Rectal smooth muscle tissue (tissue), 1 donor: ENCODE measurements around the gene GALNT9.

Experiments
- H3K27ac ChIP-seq: one replicate; pipeline ENCODE4 v1.7.0; 2013; ENCODE audit warnings: low read depth, low read length, inconsistent platforms
- H3K27me3 ChIP-seq: one replicate; pipeline ENCODE4 v1.7.0; 2013; ENCODE audit warnings: low read length; ENCODE audit not compliant: control insufficient read depth, insufficient read depth
- H3K36me3 ChIP-seq: one replicate; pipeline ENCODE4 v1.7.0; 2013; ENCODE audit warnings: low read length; ENCODE audit not compliant: control insufficient read depth, insufficient read depth
- H3K4me1 ChIP-seq: one replicate; pipeline ENCODE4 v1.7.0; 2013; ENCODE audit warnings: low read length; ENCODE audit not compliant: control insufficient read depth, insufficient read depth
- H3K4me3 ChIP-seq: one replicate; pipeline ENCODE4 v1.7.0; 2013; ENCODE audit warnings: low read length
- H3K9ac ChIP-seq: one replicate; pipeline ENCODE4 v1.7.0; 2013; ENCODE audit warnings: low read length

Gene GALNT9

DNA sequence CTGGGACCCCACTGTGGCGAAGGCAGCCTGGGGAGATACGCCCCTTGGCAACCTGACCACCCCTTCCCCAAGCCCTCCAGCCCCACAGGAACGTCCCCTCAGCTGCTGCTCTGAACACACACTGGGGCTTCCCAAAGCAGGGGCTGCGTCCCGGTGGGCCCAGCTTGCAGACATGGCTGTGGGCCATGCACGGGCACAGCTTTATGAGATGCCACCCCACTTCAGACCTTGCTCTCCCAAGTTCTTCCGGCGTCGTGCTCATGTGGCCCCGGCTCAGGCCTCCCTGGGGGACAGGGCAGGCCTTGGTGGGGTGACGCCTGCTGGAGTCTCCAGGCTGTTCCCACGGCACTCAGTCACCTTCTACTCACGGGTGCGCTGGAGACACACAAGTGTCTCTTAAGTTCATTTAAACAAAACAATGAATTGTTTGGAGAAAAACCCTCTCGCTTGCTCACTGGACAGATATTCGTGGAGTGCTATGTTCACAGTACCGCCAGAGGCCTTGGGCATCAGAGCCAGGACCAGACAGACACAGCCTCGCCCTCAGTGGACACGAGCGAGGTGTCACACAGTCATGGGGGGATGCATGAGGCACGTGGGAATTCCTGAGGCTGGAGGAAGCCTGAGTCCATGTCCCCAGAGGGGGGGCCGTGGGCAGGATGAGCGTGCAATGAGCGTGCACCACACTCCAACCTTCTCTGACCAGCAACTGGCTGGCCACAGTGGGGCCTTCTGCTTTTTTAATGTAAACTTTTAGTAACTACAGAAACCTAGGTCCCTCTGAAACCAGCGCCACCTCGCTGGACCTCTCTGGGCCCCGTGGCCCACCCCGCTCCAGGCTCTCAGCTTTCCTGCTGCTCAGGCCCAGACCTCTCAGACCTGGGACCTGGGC is 4.3 kb downstream of the GALNT9 start:
- peaks cover 20% of the 10 kb centered on the region for H3K4me1 ChIP-seq
- H3K4me3 ChIP-seq, result no peak overlapping the region
- no peak overlapping the region for H3K9ac ChIP-seq
- peaks cover 6% of the 10 kb centered on the region for H3K27me3 ChIP-seq
- no peaks in the 10 kb centered on the region for H3K36me3 ChIP-seq
- H3K27ac ChIP-seq, result no peak overlapping the region

DNA sequence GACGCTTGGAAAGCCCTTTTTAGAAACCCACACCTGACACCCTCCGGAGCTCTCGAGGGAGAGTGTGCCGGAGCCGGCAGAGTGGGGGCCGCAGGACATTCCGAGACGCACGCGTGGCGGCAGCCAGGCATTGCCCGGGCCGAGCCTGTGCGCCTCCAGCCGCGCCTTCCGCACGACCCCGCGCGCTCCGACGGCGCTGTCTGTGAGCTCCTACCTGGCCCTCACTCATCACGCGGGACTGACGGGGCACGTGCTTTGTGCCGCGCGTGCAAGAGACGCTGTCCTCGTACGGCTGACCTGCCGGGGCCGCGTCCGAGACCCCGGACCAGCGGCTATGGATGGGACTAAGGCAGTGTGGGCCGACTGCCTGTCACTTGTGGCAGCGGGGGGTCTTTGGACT is 5.2 kb downstream of the GALNT9 start:
- Histone ChIP-seq H3K27ac (no peak overlapping the region), H3K27me3 (peaks cover 6% of the 10 kb centered on the region), H3K4me3 (no peak overlapping the region), H3K36me3 (no peaks in the 10 kb centered on the region), H3K4me1 (peaks cover 20% of the 10 kb centered on the region), H3K9ac (no peak overlapping the region)

DNA sequence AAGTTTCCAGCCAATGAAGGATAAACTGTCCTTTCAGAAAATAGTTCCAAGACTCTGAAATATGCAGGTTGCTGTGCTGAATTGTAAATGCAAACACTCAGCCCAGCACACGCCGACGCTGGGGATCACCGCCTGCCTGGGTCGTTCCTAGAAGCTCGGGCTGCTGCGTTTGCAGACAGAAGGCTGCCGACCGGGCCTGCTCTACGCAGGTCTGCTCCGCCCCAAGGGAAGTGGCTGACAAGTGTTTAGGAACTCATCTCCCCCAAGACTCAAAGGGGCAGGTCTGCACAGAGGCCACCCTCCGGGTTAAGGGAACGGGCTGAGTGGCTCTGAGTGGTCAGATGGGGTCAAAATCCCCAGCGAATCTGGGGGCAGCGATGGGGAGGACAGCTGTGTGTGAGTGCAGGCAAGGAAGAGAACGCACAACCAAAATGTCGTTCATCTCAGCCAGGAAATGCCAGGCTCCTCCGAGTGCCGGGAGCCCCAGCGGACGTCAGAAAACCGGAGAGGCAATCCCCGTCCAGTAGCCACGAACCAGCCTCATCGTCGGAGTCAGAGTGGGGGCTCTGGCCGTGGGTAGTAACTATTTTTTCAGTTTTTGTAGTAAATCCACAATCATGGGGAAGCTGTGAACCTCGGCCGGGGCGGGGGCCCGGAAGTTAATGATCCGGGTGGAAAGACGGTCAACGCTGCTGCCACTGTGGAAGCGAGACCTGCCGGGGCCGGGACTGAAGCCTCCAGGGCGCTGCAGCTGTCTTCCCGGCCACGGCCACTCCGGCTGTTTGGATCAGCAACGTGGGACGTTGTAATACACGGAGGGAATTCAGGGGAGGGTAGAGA is 6.0 kb downstream of the GALNT9 start:
- peak overlapping the region; percentile 2 for H3K27ac ChIP-seq
- peaks cover 2% of the 10 kb centered on the region for H3K27me3 ChIP-seq
- H3K36me3 ChIP-seq, result no peaks in the 10 kb centered on the region
- H3K9ac ChIP-seq, result no peak overlapping the region
- H3K4me3 ChIP-seq, result no peak overlapping the region
- H3K4me1 ChIP-seq, result peaks cover 20% of the 10 kb centered on the region

DNA sequence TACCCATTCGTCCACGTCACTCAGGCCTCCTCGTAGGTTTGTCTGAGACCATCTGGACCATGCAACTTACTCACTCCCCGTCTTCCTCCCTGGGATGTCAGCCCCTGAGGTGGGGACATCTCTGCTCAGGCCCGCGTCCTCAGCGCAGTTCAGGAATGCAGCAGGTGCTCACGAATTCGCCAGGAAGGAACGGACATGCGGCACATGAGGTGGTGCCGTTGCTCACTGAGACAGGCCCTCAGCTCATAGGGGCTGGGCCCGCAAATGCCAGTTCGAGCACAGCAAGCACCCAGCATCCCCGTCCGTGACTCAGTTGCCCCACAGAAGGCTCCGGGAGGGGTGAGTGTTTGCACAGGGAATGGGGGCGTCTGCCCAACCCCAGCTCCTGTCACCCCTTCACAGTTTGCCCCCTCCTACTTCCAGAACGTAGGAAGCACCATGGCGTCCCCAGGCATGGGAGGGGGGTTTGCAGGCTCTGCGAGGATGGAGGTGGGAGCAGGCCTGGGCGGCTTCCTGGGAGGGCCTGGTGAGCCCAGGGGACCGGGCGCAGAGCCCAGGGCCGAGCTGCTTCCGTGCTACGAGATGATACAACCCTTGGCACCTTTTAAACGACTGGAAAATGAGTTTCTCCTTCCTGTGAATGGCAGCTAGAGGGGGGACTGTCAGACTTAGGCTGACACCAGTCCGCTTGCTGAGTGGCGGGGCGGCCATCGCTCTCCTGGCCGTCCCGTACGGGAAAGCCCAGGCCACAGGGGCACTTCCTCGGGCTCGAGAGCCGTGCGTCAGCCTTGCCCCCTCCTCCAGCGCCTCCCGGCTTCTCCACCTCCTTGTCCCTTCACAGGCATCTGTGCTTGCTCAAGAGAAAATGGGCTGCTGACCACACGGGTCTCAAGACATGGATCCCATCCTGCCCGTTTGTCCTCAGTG is 6.9 kb downstream of the GALNT9 start:
- H3K4me3 ChIP-seq, result no peak overlapping the region
- H3K27ac ChIP-seq, result peak overlapping the region; percentile 15
- peaks cover 16% of the 10 kb centered on the region for H3K4me1 ChIP-seq
- no peak overlapping the region for H3K9ac ChIP-seq
- H3K27me3 ChIP-seq, result no peaks in the 10 kb centered on the region
- H3K36me3 ChIP-seq, result no peaks in the 10 kb centered on the region

DNA sequence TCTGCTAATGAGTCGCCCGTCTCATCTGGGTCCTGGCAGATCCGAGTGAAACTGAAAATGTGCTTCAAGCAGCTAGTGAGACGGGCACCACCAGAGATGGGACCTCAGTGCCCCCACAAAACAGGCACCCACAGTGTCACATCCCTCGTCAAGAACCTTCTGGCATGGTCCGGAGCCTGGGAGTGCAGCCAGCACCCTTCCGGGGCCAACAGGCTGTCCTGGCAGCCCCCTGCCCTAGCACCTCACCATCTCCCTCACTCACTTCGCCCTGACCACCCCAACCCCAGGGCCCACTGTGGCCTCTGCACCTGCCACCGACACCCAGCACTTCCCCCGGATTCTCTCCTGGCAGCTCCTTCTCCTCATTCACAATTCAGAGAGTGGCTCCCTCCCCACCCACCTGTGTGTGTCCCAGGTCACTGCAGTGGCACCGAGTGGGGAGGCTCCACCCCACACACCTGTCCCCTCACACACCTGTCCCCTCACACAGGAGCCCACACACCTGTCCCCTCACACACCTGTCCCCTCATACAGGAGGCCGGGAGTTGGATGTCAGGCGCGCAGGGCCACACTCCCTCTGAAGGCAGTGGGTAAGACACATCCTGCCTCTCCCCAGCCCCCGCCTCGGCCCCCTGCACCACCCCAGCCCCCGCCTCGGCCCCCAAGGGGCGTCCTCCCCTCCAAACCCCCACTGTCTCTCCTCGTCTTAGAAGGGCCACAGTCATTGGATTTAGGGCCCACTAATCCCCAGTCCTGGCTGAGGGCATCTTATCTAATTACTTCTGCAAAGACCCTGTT is 7.9 kb downstream of the GALNT9 start:
- Histone ChIP-seq H3K9ac (no peak overlapping the region), H3K36me3 (no peaks in the 10 kb centered on the region), H3K27ac (no peak overlapping the region), H3K27me3 (peaks cover 5% of the 10 kb centered on the region), H3K4me1 (peaks cover 11% of the 10 kb centered on the region), H3K4me3 (no peak overlapping the region)

DNA sequence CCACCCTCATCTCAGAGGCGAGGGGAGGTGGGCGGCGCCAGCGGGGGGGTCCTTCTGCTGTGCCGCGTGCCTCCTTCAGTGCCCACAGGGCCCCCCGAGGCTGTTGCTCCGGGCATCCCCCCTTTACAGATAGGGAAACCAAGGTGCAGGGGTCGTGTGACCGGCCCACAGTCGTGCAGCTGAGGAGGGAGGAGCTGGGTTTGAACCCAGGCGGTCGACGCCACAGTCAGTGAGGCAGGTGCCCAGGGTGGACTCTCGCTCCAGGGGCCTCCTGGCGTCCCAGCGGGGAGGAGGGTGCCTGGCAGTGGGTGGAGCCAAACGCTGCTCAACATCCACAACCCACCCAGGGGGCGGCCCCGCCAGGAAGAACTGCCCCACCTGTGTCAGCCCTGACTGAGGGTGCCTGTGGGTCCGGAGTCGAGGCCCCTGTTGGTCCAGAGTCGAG is 8.6 kb downstream of the GALNT9 start:
- Histone ChIP-seq H3K9ac (no peak overlapping the region), H3K36me3 (no peaks in the 10 kb centered on the region), H3K27ac (no peak overlapping the region), H3K4me3 (no peak overlapping the region), H3K27me3 (peaks cover 5% of the 10 kb centered on the region), H3K4me1 (peaks cover 11% of the 10 kb centered on the region)

DNA sequence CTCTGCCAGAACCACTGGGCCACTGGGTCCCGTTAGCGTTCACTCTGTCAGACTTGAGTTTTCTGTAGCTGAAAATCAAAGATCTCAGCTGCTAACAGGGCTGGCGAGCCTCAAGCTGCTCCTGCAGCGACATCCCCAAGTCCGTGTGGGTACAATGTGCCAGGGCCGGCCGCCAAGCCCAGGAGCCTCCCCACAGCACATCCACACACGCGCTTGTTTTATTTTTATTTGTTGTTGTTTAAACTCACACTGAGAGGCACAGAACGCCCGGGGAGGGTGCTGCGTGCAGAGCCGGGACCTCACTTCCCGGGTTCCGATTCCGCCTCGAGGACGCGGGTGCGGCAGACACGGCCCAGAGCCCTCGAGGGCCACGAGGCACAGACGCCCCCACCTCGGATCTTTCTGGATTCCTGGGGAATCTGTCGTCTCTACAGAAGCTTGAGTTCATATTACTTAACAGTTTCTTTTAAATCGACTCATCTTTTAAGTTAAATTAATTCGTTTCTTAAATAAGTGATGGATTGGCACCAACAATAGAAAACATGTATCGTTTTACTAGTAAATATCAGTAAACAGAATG is 9.3 kb downstream of the GALNT9 start:
- Histone ChIP-seq H3K4me3 (no peak overlapping the region), H3K4me1 (peaks cover 11% of the 10 kb centered on the region), H3K27ac (no peak overlapping the region), H3K9ac (no peak overlapping the region), H3K27me3 (peaks cover 5% of the 10 kb centered on the region), H3K36me3 (no peaks in the 10 kb centered on the region)

DNA sequence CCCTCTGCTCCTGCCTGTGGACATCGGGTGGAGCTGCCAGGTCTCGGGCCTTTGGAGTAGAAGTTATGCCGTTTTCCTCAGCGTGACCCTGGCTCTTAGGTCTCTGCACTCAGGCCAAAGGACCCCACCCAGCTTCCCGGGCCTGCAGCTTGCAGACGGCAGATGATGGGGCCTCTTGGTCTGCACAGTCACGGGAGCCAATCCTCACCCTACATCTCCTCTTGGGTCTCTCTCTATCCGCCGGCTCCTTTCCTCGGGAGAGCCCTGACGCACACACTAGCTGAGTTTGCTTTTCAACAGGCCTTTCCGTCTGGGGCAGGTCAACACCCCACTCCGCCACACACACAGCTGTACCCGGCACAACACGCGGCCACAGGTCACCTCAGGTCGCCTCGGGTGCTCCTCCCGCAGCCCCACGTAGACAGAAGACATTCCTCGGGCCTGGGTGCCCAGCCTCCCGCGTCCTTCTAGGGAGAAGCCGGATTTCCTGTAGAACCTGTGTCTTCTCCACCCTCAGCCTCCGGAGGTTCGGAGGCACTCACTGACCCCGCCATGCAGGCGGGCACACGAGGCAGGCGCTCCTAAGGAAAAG is 9.9 kb downstream of the GALNT9 start:
- peaks cover 11% of the 10 kb centered on the region for H3K4me1 ChIP-seq

DNA sequence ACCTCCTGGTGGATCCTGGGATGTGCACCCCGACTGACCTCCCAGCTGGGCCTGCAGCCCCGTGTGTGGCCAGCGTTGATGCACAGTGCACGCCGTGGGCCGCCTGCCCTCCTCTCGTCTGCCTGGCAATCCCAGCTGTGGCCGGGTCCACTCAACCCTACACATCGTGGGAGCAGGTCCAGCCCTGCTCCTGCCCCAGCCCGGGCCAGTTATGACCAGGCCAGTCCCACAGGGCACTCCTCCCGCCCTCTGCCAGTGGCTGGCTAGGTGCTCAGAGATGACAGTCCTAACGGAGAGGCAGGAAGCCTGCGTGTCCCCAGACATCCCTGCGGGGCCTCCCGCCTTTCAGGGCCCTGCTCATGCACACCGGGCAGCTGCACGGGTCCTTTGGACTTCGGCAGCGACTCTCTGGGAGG is 10.8 kb downstream of the GALNT9 start:
- H3K36me3 ChIP-seq, result no peaks in the 10 kb centered on the region
- no peak overlapping the region for H3K4me3 ChIP-seq
- H3K27me3 ChIP-seq, result peaks cover 5% of the 10 kb centered on the region
- no peak overlapping the region for H3K27ac ChIP-seq
- peaks cover 11% of the 10 kb centered on the region for H3K4me1 ChIP-seq
- no peak overlapping the region for H3K9ac ChIP-seq

More for the DNA sequence above, 9.9 kb downstream of the GALNT9 start:
- Histone ChIP-seq H3K27me3 (peaks cover 5% of the 10 kb centered on the region), H3K4me3 (no peak overlapping the region), H3K36me3 (no peaks in the 10 kb centered on the region), H3K9ac (no peak overlapping the region), H3K27ac (no peak overlapping the region)

DNA sequence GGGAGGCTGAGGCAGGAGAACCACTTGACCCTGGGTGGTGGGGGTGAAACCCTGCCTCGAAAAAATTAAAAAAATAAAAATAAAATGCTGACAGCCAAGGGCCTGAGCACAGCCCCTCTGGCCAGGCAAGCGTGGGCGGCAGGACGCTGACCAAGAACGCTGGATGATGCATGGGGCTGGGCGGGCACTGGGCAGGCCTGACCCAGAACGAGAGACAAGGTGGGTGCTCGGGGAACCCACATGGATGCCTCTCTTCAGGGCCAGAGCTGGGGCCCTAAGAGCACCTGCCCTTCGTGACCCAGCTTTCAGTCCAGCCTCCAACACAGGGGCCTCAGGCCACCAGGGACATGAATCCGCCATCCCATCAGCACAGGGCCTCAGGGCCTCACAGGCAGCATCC is 11.3 kb downstream of the GALNT9 start:
- no peak overlapping the region for H3K4me3 ChIP-seq
- H3K9ac ChIP-seq, result no peak overlapping the region
- H3K36me3 ChIP-seq, result no peaks in the 10 kb centered on the region
- H3K27me3 ChIP-seq, result peaks cover 5% of the 10 kb centered on the region
- H3K4me1 ChIP-seq, result peaks cover 7% of the 10 kb centered on the region
- H3K27ac ChIP-seq, result no peak overlapping the region
